Measurements from ENCODE around the gene SPTBN4.

The SPTBN4 gene

DNA sequence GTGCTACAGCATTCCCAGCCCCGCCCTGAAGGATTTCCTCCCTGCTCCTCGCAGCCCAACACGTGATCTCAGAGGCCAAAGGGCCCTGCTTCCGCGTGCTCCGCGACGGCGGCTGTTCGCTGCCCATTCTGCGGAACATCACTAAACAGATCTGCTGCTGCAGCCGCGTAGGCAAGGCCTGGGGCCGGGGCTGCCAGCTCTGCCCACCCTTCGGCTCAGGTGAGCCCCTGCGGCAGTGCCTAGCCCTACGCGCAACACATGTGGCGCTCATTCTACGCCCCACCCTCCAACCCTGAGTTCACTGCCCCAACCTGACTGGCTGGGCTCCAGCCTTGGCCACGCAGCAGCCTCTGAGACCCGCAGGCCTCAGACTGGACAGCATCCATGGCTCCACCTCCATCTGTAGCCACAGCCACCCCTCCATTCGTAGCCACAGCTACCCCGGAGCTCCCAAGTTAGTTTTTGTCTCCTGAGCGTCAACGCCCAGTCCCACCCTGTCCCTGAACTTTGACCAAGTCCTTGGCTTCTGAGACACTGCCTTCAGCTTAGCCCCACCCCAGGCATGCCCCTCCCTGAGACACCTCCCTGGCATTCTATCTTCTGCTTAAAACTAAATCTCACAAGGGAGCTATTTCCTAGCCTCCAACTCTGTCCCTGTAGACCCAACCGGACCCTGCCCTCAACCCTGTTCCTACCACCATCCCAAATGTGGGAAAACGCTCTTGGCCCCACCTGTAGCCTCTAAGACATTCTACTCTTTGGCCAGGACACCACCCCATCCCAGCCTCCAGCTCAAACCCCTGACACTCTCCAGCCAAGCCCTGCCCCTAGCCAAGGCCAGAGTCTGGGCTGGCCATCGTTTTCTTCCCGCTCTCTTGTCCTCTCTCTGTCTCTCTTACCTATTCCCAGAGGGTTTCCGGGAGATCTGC lies 140.8 kb downstream of the SPTBN4 start:
- no peak for DNase-seq

DNA sequence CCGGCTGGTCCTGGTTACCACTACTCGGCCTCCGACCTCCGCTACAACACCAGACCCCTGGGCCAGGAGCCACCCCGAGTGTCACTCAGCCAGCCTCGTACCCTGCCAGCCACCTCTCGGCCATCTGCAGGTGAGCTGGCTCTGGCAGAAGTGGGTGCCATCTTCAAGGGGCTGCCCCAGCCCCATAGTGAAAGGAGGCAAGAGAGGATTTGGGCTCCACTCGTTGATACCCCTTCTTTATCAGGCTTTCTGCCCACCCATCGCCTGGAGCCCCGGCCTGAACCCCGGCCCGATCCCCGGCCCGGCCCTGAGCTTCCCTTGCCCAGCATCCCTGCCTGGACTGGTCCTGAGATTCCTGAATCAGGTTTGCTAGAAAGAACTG lies 141.4 kb downstream of the SPTBN4 start:
- DNase-seq: no peak

DNA sequence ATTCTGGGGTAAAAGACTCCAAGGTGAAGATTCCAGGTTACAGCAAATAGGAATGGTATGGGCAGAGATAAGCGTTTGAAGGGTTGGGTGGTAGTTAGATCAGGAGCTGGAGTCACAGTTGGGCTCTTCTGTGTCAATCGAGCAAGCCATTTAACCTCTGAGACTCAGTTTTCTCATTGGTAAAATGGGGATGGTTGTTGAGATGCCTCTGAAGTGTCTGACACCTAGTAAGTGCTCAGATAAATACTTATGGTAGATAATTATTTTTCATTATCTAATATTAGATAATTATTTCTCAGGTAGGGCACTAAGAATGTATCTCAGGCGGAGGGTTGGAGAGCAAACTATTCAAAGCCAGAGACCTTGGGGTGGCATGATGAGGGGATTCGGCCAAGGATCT lies 142.2 kb downstream of the SPTBN4 start:
- DNase-seq: no peak

DNA sequence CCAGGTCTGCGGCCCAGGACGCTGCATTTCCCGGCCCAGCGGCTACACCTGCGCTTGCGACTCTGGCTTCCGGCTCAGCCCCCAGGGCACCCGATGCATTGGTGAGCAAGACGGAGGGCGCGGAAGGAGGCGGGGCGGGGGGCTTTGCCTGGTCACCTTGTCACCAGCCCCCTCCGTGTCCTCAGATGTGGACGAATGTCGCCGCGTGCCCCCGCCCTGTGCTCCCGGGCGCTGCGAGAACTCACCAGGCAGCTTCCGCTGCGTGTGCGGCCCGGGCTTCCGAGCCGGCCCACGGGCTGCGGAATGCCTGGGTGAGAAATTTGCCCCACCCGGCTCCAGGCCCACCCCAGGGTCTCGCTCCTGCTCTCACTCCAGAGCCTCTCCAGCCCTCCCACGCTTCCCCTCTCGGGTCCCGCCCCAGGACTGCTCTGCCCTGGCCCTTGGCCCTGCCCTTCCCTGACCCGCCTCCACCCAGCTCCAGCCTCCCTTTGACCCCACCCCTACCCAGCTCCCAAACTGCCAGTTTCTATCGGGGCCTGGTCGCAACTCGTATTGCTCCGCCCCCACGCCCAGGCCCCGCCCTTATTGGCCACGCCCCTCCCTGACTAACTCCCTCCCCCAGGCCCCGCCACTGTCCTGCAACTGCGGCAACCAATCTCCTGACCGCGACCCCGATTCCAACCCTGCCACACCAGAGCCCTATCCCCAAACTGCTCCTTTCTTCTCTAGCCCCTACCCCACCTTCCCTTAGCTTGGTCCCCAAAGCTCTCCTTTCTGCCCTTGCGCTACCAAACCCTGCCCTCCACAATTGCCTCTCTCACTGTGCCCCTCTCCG lies 143.0 kb downstream of the SPTBN4 start:
- DNase-seq: no peak

DNA sequence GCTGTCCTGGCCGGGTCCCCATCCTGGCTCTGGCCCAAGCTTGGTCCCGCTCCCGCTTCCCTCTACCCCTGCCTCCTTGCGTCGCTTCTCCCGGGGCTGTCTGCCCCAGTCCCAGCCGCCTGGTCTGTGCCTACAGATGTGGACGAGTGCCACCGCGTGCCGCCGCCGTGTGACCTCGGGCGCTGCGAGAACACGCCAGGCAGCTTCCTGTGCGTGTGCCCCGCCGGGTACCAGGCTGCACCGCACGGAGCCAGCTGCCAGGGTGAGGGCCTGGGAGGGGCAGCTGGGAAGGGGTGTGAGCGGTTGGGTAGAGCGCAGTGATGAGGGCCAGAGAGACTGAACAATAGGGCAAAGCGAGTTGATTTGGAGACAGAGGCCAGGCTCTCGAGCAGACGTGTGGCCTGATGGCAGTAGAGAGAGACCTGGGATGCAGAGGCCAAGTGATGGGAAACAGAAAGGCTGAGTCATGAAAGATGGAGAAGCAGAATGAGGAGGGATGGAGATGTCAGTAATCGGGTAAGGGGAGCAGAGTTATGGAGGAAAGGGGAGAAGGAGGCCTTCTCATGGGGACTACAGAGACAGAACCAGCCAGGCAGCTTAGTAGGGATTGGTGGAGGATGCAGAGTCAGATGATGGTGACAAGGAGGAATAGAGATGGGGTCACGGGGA lies 143.7 kb downstream of the SPTBN4 start:
- no peak for DNase-seq

DNA sequence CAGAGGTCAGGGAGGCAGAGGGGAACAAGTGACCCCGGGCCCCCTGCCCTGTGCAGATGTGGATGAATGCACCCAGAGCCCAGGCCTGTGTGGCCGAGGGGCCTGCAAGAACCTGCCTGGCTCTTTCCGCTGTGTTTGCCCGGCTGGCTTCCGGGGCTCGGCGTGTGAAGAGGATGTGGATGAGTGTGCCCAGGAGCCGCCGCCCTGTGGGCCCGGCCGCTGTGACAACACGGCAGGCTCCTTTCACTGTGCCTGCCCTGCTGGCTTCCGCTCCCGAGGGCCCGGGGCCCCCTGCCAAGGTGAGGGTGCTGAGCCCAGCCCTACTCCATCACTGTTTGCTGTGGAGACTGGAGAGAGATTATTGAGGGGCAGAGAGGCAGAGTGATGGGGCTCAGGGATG lies 144.3 kb downstream of the SPTBN4 start:
- no peak for DNase-seq

DNA sequence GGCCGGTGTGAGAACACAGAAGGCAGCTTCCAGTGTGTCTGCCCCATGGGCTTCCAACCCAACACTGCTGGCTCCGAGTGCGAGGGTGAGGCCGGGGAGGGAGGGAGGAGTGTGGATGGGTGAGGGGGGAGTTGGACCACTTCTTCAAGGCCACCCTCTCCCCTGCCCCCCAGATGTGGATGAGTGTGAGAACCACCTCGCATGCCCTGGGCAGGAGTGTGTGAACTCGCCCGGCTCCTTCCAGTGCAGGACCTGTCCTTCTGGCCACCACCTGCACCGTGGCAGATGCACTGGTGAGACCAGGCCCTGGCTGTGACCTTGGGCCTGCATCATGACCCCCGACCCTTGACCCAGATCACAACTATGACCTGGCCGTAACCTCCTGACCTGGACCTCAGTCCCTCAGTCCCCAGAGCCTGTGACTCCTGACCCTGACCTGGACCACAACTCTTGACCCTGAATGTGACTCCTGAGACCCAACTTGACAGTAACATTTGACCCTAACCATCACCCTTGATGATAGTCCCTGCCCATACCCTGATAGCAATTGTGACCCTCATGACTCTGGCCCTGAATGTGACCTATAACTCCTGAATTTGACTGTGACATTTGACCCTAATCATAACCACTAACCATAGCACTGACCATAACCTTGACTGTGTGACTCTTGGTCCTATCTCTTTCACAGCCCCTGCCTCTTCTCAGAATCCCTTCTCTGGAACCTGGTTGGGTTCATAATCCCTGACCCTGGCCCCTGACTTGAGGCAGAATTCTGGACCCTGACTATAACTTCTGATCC lies 145.3 kb downstream of the SPTBN4 start:
- no peak for DNase-seq

DNA sequence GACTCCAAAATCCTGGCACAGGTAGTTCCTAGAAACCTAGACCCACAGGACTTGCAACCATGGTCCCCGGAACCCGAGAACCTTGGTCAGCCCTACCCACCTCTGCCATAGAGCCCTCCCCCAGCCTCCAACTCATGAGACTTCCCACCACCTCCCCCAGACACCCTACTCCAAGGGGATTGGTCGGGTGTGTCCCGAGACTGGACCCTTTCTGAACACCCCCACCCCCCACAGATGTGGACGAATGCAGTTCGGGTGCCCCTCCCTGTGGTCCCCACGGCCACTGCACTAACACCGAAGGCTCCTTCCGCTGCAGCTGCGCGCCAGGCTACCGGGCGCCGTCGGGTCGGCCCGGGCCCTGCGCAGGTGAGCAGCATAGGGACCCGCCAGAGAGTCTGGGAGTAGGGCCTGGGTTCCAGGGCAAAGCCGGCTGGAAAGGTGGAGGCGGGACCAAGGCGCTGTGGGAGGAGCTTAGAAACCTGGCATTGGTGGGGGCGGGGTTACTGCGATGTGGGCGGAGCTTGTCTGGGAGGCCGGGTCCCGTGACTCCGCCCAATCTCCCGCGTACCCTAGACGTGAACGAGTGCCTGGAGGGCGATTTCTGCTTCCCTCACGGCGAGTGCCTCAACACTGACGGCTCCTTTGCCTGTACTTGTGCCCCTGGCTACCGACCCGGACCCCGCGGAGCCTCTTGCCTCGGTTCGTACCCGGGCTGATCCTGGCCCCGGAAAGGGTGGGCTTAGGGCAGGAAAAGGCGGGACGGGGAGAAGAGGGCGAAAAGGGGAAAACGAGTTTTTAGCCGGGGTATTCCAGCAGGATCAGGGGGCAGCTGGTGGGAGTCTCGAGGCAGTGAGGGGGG lies 146.3 kb downstream of the SPTBN4 start:
- DNase-seq: no peak

DNA sequence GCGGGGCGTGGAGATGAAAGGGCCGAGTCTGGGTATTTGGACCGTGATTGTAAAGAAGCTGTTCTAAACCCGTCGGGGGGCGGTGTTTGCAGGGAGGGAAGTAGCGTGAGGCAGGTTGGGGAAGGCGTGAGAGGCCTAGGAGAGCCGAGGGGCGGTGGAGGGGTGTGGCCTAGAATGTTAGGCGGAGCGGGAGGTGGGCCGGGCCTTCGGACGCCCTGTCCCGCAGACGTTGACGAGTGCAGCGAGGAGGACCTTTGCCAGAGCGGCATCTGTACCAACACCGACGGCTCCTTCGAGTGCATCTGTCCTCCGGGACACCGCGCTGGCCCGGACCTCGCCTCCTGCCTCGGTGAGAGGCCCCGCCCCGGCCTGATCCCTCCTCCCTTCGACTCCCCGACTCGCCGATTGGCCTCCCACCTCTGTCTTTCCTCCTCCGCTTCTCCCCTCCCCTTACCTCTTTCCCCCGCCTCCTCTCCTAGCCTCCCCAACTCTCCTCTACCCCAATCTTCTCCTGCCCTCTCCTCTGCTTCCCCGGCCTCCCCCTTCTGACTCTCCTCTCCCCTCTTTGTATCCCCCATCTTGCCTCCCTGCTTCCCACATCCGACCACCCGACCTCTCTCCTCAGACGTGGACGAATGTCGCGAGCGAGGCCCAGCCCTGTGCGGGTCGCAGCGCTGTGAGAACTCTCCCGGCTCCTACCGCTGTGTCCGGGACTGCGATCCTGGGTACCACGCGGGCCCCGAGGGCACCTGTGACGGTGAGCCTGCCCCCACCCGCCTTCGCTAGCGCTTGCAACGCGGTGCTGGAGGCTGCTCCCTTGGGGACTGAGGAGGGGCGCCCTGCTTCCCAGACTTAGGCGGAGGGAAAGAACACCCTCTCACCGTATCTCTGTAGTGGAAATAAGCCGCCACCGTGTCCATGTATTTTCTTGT lies 147.2 kb downstream of the SPTBN4 start:
- no peak for DNase-seq

DNA sequence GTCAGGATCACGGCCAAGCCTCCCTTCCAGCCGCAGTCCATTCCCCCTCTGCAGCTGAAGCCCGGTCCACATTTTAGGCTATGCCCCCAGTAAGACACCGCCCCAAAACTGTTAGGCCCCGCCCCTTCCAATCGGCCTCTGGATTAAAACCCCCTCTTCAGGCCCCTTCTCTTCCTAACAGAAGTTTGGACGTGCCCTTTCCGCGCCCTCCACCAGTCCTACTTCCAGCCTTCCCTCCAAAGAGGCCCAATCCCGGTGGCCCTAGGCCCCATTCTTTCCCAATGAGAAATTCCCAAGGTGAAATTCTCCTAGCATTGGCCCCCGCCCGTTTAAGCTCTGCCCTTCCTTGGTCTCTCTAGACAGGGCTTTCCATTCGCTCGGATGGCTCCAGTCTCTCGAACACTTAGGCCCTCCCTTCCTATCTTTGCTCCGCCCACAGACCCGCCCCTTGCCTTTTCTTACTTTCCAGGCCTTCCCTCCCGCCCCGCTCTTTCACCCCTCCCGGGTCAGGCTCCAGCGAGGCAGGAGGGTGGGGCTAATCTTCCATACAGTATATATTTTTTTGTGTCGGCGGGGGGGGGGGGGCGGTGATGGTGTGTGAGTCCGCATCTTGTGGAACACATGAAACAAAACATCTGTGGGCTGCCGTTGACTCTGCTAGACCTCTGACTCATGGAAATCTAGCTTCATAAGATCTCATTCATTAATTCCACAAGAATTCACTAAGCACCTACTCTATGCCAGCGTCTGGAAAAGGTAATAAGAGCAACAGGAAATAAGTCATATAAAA lies 148.0 kb downstream of the SPTBN4 start:
- DNase-seq: no peak

DNA sequence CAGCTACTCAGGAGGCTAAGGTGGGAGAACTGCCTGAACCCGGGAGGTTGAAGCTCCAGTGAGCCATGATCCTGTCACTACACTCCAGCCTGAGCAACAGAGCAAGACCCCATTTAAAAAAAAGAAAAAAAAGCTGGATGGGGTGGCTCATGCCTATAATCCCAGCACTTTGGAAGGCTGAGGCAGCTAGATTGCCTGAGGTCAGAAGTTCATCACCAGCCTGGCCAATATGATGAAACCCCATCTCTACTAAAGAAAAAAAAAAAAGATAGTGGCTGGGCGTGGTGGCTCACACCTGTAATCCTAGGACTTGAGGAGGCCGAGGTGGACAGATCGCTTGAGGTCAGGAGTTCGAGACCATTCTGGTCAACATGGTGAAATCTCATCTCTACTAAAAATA lies 149.4 kb downstream of the SPTBN4 start:
- no peak for DNase-seq

DNA sequence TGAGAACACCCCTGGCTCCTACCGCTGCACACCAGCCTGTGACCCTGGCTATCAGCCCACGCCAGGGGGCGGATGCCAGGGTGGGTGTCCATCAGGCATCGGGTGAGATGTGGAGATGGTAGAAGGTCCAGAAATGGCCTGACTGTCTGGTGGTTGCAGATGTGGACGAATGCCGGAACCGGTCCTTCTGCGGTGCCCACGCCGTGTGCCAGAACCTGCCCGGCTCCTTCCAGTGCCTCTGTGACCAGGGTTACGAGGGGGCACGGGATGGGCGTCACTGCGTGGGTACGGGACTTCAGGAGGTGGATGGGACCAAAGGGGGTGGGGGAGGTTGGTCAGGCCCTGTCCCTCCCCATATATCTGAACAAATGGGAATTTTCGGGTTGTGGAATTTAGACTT lies 150.1 kb downstream of the SPTBN4 start:
- DNase-seq: no peak

DNA sequence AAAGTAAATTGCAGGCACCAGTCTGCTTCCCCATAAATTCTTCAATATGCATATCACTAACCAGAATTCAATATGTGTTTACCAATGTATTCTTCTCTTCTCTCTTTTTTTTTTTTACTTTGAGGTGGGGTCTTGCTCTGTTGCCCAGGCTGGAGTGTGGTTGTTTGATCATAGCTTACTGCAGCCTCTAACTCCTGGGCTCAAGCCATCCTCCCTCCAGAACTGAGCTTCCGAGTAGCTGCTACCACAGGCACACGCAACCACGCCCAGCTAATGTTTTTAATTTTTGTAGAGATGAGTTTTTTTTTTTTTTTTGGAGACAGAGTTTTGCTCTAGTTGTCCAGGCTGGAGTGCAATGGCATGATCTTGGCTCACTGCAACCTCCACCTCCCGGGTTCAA lies 151.2 kb downstream of the SPTBN4 start:
- DNase-seq: no peak

DNA sequence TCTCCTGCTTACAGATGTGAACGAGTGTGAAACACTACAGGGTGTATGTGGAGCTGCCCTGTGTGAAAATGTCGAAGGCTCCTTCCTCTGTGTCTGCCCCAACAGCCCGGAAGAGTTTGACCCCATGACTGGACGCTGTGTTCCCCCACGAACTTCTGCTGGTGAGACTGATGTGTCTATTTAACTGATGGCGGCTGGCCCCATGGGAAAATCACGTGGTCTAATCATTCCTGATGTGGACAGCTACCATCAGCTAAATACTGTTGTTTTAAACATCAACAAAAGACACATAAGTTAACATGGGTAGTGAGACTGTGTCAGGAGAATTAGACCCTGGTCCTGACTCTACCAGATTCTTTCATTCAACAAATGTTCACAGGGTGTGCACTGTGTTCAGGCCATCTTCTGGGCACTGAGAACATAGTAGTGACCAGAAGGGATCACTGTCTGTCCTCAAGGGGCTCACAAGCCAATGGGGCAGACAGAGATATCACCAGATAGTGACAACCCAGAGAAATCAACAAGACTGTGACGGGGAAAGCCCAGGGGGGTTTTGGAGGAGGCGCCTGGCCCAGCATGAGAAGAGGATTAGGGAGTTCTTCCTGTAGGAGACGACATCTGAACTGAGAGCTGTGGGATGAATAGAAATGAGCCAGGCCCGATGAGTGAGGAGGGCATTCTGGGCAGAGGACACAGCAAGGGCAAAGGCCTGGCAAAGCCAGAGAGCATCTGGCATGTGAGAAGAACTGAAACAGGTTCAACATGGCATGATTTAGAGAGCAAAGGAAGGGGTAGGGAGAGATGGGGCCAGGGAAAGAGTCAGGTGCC lies 152.7 kb downstream of the SPTBN4 start:
- DNase-seq: no peak

DNA sequence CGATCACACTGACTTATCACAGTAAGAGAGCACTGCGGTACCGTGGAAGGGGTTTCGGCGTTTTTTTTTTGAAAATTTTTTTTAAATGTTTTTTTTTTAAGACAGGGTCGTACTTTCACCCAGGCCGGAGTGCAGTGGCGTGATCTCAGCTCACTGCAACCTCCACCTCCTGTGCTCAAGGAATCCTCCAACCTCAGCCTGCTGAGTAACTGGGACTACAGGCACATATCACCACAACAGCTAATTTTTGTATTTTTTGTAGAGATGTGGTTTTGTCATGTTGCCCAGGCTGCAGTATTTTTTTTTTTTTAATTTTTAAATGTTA lies 153.3 kb downstream of the SPTBN4 start:
- no peak for DNase-seq

DNA sequence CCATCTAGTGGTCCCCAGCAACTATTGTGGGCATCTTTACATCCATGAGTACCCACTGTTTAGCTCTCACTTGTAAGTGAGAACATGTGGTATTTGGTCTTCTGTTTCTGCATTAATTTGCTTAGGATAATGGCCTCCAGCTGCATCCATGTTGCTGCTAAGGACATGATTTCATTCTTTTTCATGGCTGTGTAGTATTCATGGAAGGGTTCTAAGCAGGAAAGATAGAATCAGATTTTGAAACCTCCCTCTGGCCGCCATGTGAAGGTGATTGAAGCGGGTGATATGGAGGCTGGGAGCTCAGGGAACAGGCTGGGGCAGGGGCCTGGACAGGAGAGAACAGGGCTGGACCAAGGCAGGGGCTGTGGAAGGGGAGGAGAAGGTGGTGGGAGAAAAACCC lies 154.5 kb downstream of the SPTBN4 start:
- no peak for DNase-seq

DNA sequence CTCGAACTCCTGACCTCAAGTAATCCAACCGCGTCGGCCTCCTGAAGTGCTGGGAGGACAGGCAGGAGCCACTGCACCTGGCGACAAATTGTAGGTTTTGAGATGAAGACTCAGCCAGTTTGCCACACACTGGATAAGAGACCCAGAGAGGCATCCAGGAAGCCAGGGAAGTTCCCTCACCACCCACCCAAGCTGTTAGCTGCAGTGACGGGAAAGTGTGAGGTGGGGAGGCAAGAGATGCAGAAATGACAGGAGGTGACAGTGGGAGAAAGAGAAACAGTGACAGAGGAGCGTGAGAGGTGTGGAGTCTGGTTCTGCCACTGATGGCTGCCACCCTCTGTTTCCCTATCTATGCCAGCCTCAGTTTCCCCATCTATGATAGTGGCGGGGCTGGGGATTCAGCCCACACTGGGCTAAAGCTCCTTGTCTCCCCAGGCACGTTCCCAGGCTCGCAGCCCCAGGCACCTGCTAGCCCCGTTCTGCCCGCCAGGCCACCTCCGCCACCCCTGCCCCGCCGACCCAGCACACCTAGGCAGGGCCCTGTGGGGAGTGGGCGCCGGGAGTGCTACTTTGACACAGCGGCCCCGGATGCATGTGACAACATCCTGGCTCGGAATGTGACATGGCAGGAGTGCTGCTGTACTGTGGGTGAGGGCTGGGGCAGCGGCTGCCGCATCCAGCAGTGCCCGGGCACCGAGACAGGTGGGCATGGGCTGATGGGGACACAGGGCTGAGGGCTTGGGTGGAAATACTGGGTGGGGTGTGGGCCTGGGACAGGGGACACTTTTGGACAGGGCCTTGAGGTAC lies 155.4 kb downstream of the SPTBN4 start:
- DNase-seq: no peak

DNA sequence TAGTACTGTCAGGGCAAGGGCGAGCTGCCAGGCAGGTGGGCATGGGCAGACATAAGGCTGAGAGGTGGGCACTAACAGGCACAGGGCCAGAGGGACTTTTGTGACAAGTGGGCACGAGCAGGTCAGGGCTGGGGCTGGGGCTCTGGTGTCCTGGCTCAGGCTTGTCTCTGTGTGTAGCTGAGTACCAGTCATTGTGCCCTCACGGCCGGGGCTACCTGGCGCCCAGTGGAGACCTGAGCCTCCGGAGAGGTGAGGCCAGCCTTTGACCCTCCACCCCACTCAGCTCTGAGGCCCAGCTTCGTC lies 155.9 kb downstream of the SPTBN4 start:
- DNase-seq: no peak
